CD14-positive monocyte (primary cell): ENCODE results near the gene SLC35A2. TPM values are rescaled to one million over a fixed set of nuclear protein-coding genes. Genes with fewer than 3 reads are reported as not detected.
A peak's percentile ranks its signal among the peaks of the same experiment; 100 is the strongest.

Source experiments
- DNase-seq, 3 donors: peaks; one replicate each; pipeline ENCODE4 v3.0.0-alpha.2; 2011 to 2022
- H2AFZ ChIP-seq: 2 replicates; pipeline ENCODE4 v1.6.0; 2012; ENCODE audit warnings: mild to moderate bottlenecking, low read depth, low read length, inconsistent platforms; ENCODE audit not compliant: insufficient read depth, poor library complexity, severe bottlenecking
- H3K27ac ChIP-seq, 2 donors: 1 replicate in 1 of 2; 2 replicates in 1 of 2; pipeline ENCODE4 v1.5.1; 2012 to 2013; ENCODE audit warnings: low read length in 2 of 2, control low read depth in 1 of 2, inconsistent platforms in 1 of 2, low read depth in 1 of 2, mild to moderate bottlenecking in 1 of 2
- H3K27me3 ChIP-seq, 2 donors: one replicate each; pipeline versions ENCODE4 v1.6.0 to v1.6.1; 2011 to 2013; ENCODE audit warnings: low read length in 2 of 2; ENCODE audit not compliant: control insufficient read depth in 2 of 2, insufficient read depth in 2 of 2
- H3K36me3 ChIP-seq, 2 donors: replicated peaks in 1 of 2; 1 replicate in 1 of 2; 2 replicates in 1 of 2; pipeline versions ENCODE4 v1.5.1 to v1.6.1; 2012 to 2013; ENCODE audit warnings: low read length in 2 of 2, control low read depth in 1 of 2, inconsistent platforms in 1 of 2, mild to moderate bottlenecking in 1 of 2; ENCODE audit not compliant: insufficient read depth in 2 of 2, control insufficient read depth in 1 of 2
- H3K4me1 ChIP-seq, 2 donors: 1 replicate in 1 of 2; 2 replicates in 1 of 2; pipeline versions ENCODE4 v1.5.1 to v1.6.1; 2012 to 2013; ENCODE audit warnings: low read length in 2 of 2, control low read depth in 1 of 2, inconsistent platforms in 1 of 2, mild to moderate bottlenecking in 1 of 2, moderate library complexity in 1 of 2; ENCODE audit not compliant: insufficient read depth in 2 of 2, control insufficient read depth in 1 of 2
- H3K4me2 ChIP-seq: replicated peaks from 2 replicates; pipeline ENCODE3; 2012; ENCODE audit warnings: low read length, moderate library complexity, mild to moderate bottlenecking; ENCODE audit not compliant: poor library complexity, severe bottlenecking; ENCODE audit errors: extremely low read depth
- H3K4me3 ChIP-seq, 3 experiments: fragments of 200-600 bp in 1 of 3; sonication (generic) in 1 of 3; replicated peaks in 1 of 3; 1 replicate in 2 of 3; 2 replicates in 1 of 3; pipeline ENCODE4 v1.5.1; 2011 to 2013; ENCODE audit warnings: low read length in 3 of 3, mild to moderate bottlenecking in 3 of 3, control low read depth in 2 of 3, low read depth in 2 of 3, inconsistent platforms in 1 of 3, moderate library complexity in 1 of 3
- H3K79me2 ChIP-seq: 2 replicates; pipeline ENCODE4 v1.6.0; 2012; ENCODE audit warnings: mild to moderate bottlenecking, control low read depth, inconsistent platforms, low read length, moderate library complexity; ENCODE audit not compliant: insufficient read depth
- H3K9ac ChIP-seq: 2 replicates; pipeline ENCODE4 v1.6.0; 2017; ENCODE audit warnings: low read length, mild to moderate bottlenecking; ENCODE audit not compliant: insufficient read depth, poor library complexity, severe bottlenecking
- H3K9me3 ChIP-seq, 2 donors: replicated peaks in 1 of 2; 1 replicate in 1 of 2; 2 replicates in 1 of 2; pipeline versions ENCODE4 v1.5.1 to v1.6.1; 2012 to 2013; ENCODE audit warnings: low read length in 2 of 2, control low read depth in 1 of 2; ENCODE audit not compliant: control insufficient read depth in 1 of 2, insufficient read depth in 1 of 2
- H4K20me1 ChIP-seq: 2 replicates; pipeline ENCODE4 v1.6.0; 2012; ENCODE audit warnings: mild to moderate bottlenecking, low read length, control low read depth, moderate library complexity; ENCODE audit not compliant: insufficient read depth
- H3K27ac Mint-ChIP-seq, 7 donors: one replicate each; pipeline ENCODE4 v1.8.0; 2020; ENCODE audit warnings: mild to moderate bottlenecking in 7 of 7, mixed read lengths in 7 of 7, moderate library complexity in 6 of 7, inconsistent platforms in 2 of 7
- H3K27me3 Mint-ChIP-seq, 3 donors: one replicate each; pipeline ENCODE4 v1.8.0; 2021 to 2022; ENCODE audit warnings: low read depth in 3 of 3, mild to moderate bottlenecking in 3 of 3, mixed read lengths in 3 of 3, moderate library complexity in 3 of 3, inconsistent platforms in 1 of 3
- H3K36me3 Mint-ChIP-seq, 2 donors: one replicate each; pipeline ENCODE4 v1.8.0; 2020; ENCODE audit warnings: mixed read lengths in 2 of 2, inconsistent platforms in 1 of 2, mild to moderate bottlenecking in 1 of 2
- H3K4me1 Mint-ChIP-seq: one replicate; pipeline ENCODE4 v1.8.0; 2020; ENCODE audit warnings: mild to moderate bottlenecking, mixed read lengths
- H3K4me3 Mint-ChIP-seq, 2 donors: one replicate each; pipeline ENCODE4 v1.8.0; 2020; ENCODE audit warnings: mild to moderate bottlenecking in 2 of 2, mixed read lengths in 2 of 2, moderate library complexity in 1 of 2
- H3K9me3 Mint-ChIP-seq, 7 donors: one replicate each; pipeline ENCODE4 v1.8.0; 2020 to 2022; ENCODE audit warnings: mixed read lengths in 7 of 7, mild to moderate bottlenecking in 6 of 7, moderate library complexity in 6 of 7, inconsistent platforms in 2 of 7
- WGBS: methylation state at CpG from one replicate; pipeline ENCODE4 v1.1.5; 2013; ENCODE audit warnings: missing lambda C conversion rate; ENCODE audit not compliant: insufficient coverage; 5-methylcytosine and 5-hydroxymethylcytosine counted together
- intact Hi-C, 2 donors: fragments of 100-400 bp; cut with micrococcal nuclease; formaldehyde crosslinking; loops; one replicate each; pipeline versions ENCODE4 v1.15.0 to v1.15.1; 2023
- polyA plus RNA-seq, 3 donors: library from polyadenylated mRNA; depleted of rRNA in 1 of 3; unstranded in 2 of 3; stranded (reverse) in 1 of 3; fragments of 300-500 nt in 2 of 3; fragments of >200 nt in 1 of 3; fragmentation: Illumina TruSeq in 2 of 3; gene quantifications; 1 replicate in 2 of 3; 2 replicates in 1 of 3; pipeline ENCODE4 v1.2.3, GENCODE V29; 2012 to 2021
- TF ChIP-seq, protein P1 (sequence below): fragments of 200-600 bp; IDR thresholded peaks from one replicate; pipeline ENCODE4 v1.8.0; 2022; ENCODE audit warnings: antibody characterized with exemption, mild to moderate bottlenecking

SLC35A2 gene
- polyA plus RNA-seq, 3 donors: 14.3 to 21.6 (median 18.4) TPM

- Histone ChIP-seq H3K4me3 (peak overlapping the region; percentile 36 to 77 (median 49)), H3K27me3 (no peaks in the 10 kb centered on the region), H3K4me1 (peaks cover 15 to 27% of the 10 kb centered on the region in 2 donors), H3K9me3 (no peaks in the 10 kb centered on the region), H3K4me2 (peak overlapping the region; percentile 85), H4K20me1 (peaks cover 4% of the 10 kb centered on the region), H2AFZ (peak overlapping the region; percentile 81), H3K27ac (peak overlapping the region in 1 of 2 donors; percentile 28), H3K36me3 (peaks cover 12 to 24% of the 10 kb centered on the region in 2 donors), H3K9ac (peak overlapping the region; percentile 40), H3K79me2 (peaks cover 14% of the 10 kb centered on the region)
- Mint-ChIP-seq H3K9me3 (peaks cover 0 to 12% (median 0%) of the 10 kb centered on the region in 7 donors), H3K27ac (peak overlapping the region in 6 of 7 donors; percentile 46 to 86 (median 80)), H3K4me1 (peaks cover 21% of the 10 kb centered on the region), H3K36me3 (peaks cover 17 to 20% of the 10 kb centered on the region in 2 donors), H3K27me3 (peaks cover 0 to 13% (median 10%) of the 10 kb centered on the region in 3 donors), H3K4me3 (peak overlapping the region; percentile 83 to 84)
- DNase-seq: peak; percentile 74 to 80 (median 79)
- WGBS: 2% methylated on average over 27 of the region's 68 CpGs
- intact Hi-C loops: loop anchor here (5.0 to 10.0 kb wide), 3 partner anchors 53 to 153 kb away; partner anchors contain the start of gene TFE3 (in 1 of the 2)
- TF ChIP-seq, protein P1, sequence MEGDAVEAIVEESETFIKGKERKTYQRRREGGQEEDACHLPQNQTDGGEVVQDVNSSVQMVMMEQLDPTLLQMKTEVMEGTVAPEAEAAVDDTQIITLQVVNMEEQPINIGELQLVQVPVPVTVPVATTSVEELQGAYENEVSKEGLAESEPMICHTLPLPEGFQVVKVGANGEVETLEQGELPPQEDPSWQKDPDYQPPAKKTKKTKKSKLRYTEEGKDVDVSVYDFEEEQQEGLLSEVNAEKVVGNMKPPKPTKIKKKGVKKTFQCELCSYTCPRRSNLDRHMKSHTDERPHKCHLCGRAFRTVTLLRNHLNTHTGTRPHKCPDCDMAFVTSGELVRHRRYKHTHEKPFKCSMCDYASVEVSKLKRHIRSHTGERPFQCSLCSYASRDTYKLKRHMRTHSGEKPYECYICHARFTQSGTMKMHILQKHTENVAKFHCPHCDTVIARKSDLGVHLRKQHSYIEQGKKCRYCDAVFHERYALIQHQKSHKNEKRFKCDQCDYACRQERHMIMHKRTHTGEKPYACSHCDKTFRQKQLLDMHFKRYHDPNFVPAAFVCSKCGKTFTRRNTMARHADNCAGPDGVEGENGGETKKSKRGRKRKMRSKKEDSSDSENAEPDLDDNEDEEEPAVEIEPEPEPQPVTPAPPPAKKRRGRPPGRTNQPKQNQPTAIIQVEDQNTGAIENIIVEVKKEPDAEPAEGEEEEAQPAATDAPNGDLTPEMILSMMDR: peak; percentile 66
These were observed 19.8 kb downstream of the SLC35A2 start for GRCh38 chrX:48891402-48892288.

GRCh38 chrX:48890934-48891401, 20.5 kb downstream of the SLC35A2 start:
- no peaks in the 10 kb centered on the region for H3K9me3 ChIP-seq
- H3K27me3 ChIP-seq: no peaks in the 10 kb centered on the region
- H3K79me2 ChIP-seq: peaks cover 7% of the 10 kb centered on the region
- peak overlapping the region; percentile 36 to 77 (median 39) for H3K4me3 ChIP-seq
- TF ChIP-seq, protein P1: no peak
- Mint-ChIP-seq H3K27me3 (peaks cover 0 to 10% (median 9%) of the 10 kb centered on the region in 3 donors), H3K9me3 (peaks cover 0 to 7% (median 0%) of the 10 kb centered on the region in 7 donors), H3K27ac (peak overlapping the region in 2 of 7 donors; percentile 43 to 52), H3K4me1 (peaks cover 16% of the 10 kb centered on the region), H3K4me3 (peak overlapping the region; percentile 84 to 93), H3K36me3 (peaks cover 17 to 20% of the 10 kb centered on the region in 2 donors)
- H2AFZ ChIP-seq: peak overlapping the region; percentile 81
- peaks cover 4% of the 10 kb centered on the region for H4K20me1 ChIP-seq
- H3K36me3 ChIP-seq: peaks cover 12 to 24% of the 10 kb centered on the region in 2 donors
- H3K4me1 ChIP-seq: peaks cover 9 to 21% of the 10 kb centered on the region in 2 donors
- DNase-seq: peak in 2 of 3 donors; percentile 11 to 18
- intact Hi-C loops: loop anchor here (5.0 to 10.0 kb wide), 3 partner anchors 54 to 154 kb away; partner anchors contain the start of gene TFE3 (in 1 of the 2)
- under 1% methylated on average over 23 of the region's 35 CpGs for WGBS
- H3K4me2 ChIP-seq: peak overlapping the region; percentile 85
- peak overlapping the region; percentile 40 for H3K9ac ChIP-seq
- H3K27ac ChIP-seq: no peak overlapping the region
